ENCODE measurements around the gene PBRM1. TPM values are rescaled to one million over a fixed set of nuclear protein-coding genes. Genes with fewer than 3 reads are reported as not detected.
A peak's percentile ranks its signal among the peaks of the same experiment; 100 is the strongest.

Gene PBRM1
- total RNA-seq, 2 experiments from 2014 or later: 75.7 to 91.1 TPM

- H3K79me2 ChIP-seq (ENCODE audit: insufficient read depth, low read depth, low read length): peaks cover 6% of the 10 kb centered on the region; the same call in 1 of the 2 replicates
- POLR2A ChIA-PET: interaction anchor here (0.5 to 1.0 kb wide), 3 partner anchors 9 to 24 kb away, joined by 3 to 9 read pairs (median 6); no protein-coding TSS in a partner anchor
- DNase-seq (ENCODE audit: low spot score): no peak
- no TSS peak for BruUV-seq (replicated peaks)
- peaks cover 30% of the 10 kb centered on the region for H4K20me1 ChIP-seq (ENCODE audit: insufficient read depth, low read length)
- peak overlapping the region; percentile 34 for H3K27ac ChIP-seq (ENCODE audit: low read depth, low read length, poor library complexity, severe bottlenecking)
- intact Hi-C loops (cut with micrococcal nuclease; ENCODE audit: unreplicated experiment): no loop called here
- no peak overlapping the region for H2AFZ ChIP-seq (ENCODE audit: low read length)
- no peaks in the 10 kb centered on the region for H3K9me3 ChIP-seq (ENCODE audit: low read length)
- CTCF ChIA-PET (ENCODE audit: unreplicated experiment): interaction anchor here (1.0 kb wide), 1 partner anchor 13 kb away, joined by 3 read pairs; no protein-coding TSS in a partner anchor
- H3K9me2 ChIP-seq (ENCODE audit: insufficient read depth, low read length): no peaks in the 10 kb centered on the region
- TF ChIP-seq CTCF (conservative IDR thresholded peaks at IDR 0.05; ENCODE audit: low read length) (no peak), EZH2phosphoT487 (IDR thresholded peaks at IDR 0.05; ENCODE audit: borderline replicate concordance, low read depth, low read length) (no peak)
- peaks cover 14% of the 10 kb centered on the region for H3K4me1 ChIP-seq (ENCODE audit: insufficient read depth, low read length, poor library complexity, severe bottlenecking)
- H3K4me2 ChIP-seq (ENCODE audit: low read length): no peak overlapping the region
- H3K36me3 ChIP-seq (ENCODE audit: insufficient read depth, low read length): peaks cover 66% of the 10 kb centered on the region
- H3K4me3 ChIP-seq (ENCODE audit: low read depth, low read length, poor library complexity, severe bottlenecking): no peak overlapping the region
These were observed 11.3 kb upstream of the PBRM1 start for GRCh38 chr3:52696830-52697631.

GRCh38 chr3:52695798-52696671, 10.3 kb upstream of the PBRM1 start:
- H3K4me2 ChIP-seq (ENCODE audit: low read length): no peak overlapping the region
- peaks cover 14% of the 10 kb centered on the region for H3K4me1 ChIP-seq (ENCODE audit: insufficient read depth, low read length, poor library complexity, severe bottlenecking)
- no TSS peak for BruUV-seq (replicated peaks)
- ChIA-PET POLR2A (interaction anchor here (0.6 to 0.7 kb wide), 2 partner anchors 204 to 1657 kb away, joined by 3 to 10 read pairs; no protein-coding TSS in a partner anchor), CTCF (ENCODE audit: unreplicated experiment) (no interaction called here)
- no peaks in the 10 kb centered on the region for H3K9me2 ChIP-seq (ENCODE audit: insufficient read depth, low read length)
- H3K36me3 ChIP-seq (ENCODE audit: insufficient read depth, low read length): peaks cover 76% of the 10 kb centered on the region
- peak overlapping the region; percentile 34 for H3K27ac ChIP-seq (ENCODE audit: low read depth, low read length, poor library complexity, severe bottlenecking)
- H3K79me2 ChIP-seq (ENCODE audit: insufficient read depth, low read depth, low read length): peaks cover 14% of the 10 kb centered on the region; the same call in 1 of the 2 replicates
- peaks cover 30% of the 10 kb centered on the region for H4K20me1 ChIP-seq (ENCODE audit: insufficient read depth, low read length)
- TF ChIP-seq EZH2phosphoT487 (IDR thresholded peaks at IDR 0.05; ENCODE audit: borderline replicate concordance, low read depth, low read length): no peak
- no peak for TF ChIP-seq CTCF (conservative IDR thresholded peaks at IDR 0.05; ENCODE audit: low read length)
- intact Hi-C loops (cut with micrococcal nuclease; ENCODE audit: unreplicated experiment): no loop called here
- no peak for DNase-seq (ENCODE audit: low spot score)
- no peak overlapping the region for H2AFZ ChIP-seq (ENCODE audit: low read length)
- H3K9me3 ChIP-seq (ENCODE audit: low read length): no peaks in the 10 kb centered on the region
- no peak overlapping the region for H3K4me3 ChIP-seq (ENCODE audit: low read depth, low read length, poor library complexity, severe bottlenecking)
